ENCODE data around the gene TXNDC15.
"Not testable (repeated sequence)": the region's sequence is repeated elsewhere in the genome, so short reads cannot be mapped to it uniquely, and the experiment has no call there.

TXNDC15 gene

GRCh38 chr5:134873987-134874830, at the start of gene TXNDC15:
TXNDC15 (plus strand) TSS chr5:134874371; CDS start chr5:134874428, 57 bp downstream.
- DNase-seq = peak; percentile 94

- no peak for DNase-seq
Observed at GRCh38 chr5:134824681-134825080, 49.5 kb upstream of the TXNDC15 start.

- DNase-seq = no peak
Observed at GRCh38 chr5:134825212-134825611, 49.0 kb upstream of the TXNDC15 start.

DNA sequence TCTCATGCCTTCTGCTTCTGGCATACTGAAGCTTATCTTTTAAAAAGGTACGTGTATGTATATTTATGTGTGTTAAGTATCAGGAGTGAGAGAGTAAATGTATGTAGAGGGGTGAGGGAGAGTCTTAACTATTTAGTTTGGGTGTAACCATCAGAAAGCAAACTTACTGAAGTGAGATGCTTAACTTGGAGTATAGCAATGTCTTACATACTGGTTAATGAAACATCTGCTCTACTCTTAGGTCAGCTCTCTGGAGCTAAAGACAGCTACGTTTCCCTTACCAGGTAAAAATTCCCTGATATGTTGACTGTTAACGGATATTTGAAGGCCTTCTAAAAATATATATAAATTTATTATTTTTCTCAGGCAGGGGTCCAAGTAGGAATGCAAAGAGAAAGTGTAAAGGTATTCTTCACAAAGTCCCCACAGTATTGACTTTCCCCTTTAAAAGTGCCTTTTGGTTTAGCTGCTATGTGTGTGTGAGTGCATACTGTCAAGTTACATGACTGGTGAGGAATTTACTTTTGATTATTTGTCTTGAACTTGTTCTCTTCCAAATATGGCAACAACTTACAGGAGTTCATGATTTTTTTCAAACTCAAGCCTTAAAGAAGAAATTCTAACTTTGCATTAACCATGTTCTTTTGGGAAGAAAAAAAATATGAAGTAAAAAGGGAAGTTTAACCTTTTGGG, 40.7 kb upstream of the TXNDC15 start:
- no peak for DNase-seq

GRCh38 chr5:134835623-134836022, 38.5 kb upstream of the TXNDC15 start:
- no peak for DNase-seq

DNA sequence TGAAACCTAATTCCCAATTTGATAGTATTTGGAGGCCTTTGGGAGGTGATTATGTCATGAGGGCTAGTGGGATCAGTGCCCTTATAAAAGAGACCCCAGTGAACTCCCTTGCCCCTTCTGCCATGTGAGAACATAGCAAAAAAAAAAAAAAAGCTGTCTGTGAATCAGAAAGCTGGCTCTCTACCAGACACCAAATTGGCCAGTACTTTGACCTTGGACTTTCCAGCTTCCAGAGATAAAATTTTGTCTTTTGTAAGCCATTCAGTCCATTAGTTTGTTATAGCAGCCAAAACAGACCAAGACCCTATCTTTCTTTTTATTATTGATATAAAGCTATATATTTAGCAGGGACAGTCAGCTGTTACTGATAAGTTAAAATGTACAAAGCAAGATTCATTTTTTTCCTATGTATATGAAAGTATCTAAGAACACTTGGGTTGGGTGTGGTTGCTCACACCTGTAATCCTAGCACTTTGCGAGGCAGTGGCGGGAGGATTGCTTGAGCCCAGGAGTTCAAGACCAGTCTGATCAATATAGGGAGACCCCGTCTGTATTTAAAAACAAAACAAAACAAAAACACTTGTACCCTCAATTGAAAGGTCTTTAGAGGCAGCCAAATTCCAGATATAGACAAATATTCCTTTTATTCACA, 36.5 kb upstream of the TXNDC15 start:
- no peak for DNase-seq

- DNase-seq = not testable (repeated sequence)
Observed at GRCh38 chr5:134838361-134838760, 35.8 kb upstream of the TXNDC15 start.

GRCh38 chr5:134840811-134841210, 33.4 kb upstream of the TXNDC15 start:
- DNase-seq = no peak

- no peak for DNase-seq
Observed at GRCh38 chr5:134844252-134844651, 29.9 kb upstream of the TXNDC15 start.

DNA sequence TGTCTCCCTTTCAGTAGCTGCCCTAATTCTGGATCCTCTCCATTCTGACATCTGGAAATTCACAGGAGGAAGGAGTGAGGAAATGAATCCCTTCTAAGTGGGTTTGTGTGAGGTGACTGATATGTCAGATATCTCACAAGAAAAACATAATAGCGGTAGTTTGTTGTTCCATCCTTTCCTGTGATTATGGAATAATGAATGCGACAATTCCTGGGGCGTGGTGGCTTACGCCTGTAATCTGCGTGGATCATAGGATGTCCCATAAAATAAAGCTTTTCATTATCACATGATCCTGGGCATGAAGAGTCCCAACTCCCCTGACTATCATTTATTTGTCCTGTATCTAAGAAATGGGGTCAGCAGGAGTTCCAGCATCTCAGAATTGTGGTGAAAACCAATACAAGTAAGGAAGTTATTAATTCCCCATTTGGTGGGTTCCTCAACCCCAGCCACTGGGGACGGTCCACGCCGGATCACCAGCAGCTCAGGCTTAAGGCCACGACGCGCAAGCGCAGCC, 28.8 kb upstream of the TXNDC15 start:
- DNase-seq = no peak

DNA sequence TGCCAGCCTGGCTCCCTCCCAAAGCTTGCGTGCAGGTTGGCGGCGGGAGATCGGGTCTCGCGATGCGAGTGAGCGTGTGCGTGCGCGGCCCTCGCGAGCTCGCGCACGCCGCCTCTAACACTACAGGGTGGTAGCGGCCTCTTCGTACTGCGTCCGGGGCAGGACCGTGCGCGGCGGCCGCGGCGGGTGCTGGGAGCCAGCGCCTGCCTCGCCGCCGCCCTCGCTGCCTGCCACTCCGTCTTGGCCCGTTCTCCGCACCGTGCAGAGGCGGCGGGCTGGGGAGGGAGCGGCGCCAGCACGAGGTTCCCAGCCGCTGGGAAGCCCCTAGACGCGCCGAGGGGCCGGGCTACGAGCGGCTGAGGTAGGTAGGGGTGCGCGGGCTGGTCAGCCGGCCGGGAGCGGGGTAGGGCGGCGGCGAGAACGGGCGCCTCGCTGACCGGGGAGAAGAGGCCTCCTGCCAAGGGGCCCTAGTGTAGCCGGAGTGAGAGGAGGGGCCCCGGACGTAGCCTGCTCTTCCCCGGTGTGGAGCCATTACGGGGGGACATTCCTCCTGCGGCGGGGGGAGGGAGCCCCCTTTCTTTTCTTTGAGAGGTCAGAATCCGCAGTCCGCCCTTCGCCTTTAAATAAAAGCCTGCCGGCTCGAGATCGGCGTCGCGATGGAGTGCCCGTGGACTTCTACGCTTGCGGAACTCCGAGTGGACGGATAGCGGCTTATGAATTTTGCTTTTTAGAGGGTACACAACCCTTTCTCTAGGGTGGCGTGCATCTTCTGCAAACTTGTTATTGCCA, 28.1 kb upstream of the TXNDC15 start, which contains the start of gene C5orf24:
TSS of gene C5orf24 (plus strand) at position 117 of the 789 bp plus-strand sequence. CDS start 8,933 bp downstream, outside the sequence.
- peak; percentile 96 for DNase-seq

DNA sequence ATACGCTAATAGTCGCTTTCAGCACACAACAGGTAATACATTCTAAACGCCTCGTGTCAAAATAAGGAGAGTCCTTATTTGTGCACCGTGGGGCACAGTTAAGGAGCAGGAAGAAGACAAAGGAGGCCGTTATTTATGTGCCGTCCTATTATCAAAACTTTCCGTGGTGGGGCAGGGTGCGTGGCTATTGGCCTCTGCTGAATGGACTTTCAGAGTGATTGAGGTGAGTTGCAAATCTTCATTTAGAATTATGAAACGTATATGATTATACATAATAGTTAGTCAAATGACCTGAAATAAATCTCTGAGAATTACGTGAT, 27.6 kb upstream of the TXNDC15 start:
- no peak for DNase-seq

- DNase-seq = not testable (repeated sequence)
Observed at GRCh38 chr5:134849434-134849933, 24.7 kb upstream of the TXNDC15 start.

- no peak for DNase-seq
Observed at GRCh38 chr5:134851307-134851923, 22.8 kb upstream of the TXNDC15 start.

- DNase-seq = not testable (repeated sequence)
Observed at GRCh38 chr5:134856465-134856864, 17.7 kb upstream of the TXNDC15 start.

- no peak for DNase-seq
Observed at GRCh38 chr5:134857401-134857800, 16.8 kb upstream of the TXNDC15 start.

DNA sequence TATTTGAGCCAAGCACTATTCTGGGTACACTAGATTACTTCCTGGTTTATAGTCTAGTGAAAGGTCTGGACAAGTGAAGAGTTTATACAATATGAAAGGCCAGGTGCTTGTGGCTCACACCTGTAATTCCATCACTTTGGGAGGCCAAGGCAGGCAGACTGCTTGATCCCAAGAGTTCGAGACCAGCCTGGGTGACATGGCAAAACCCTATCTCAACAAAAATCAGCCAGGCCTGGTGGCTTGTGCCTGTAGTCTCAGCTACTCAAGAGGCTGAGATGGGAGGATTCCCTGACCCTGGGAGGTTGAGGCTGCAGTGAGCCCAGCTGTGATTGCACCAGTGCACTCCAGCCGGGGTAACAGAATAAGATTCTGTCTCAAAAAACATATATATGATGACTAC, 9.5 kb upstream of the TXNDC15 start:
- peak; percentile 48 for DNase-seq

DNA sequence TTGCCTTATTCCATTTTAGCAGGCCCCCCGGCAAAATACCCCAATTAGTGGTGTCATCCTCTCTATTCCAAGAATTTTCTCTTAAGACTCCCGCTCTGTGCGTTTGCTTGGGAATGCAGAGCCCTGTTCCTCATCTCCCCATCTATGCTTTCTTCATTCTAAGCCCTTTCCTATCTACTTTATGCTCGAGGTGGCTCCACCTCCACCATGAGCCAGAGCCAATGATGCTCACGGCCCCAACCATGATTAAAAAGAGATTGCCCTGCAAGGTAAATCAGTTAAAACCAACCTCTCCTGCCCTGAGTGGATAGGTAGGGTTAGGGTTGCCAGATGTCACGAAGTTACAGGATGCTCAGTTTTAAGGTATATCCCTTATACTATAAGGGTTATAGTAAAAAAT, 677 bp upstream of the TXNDC15 start:
- DNase-seq = no peak

DNA sequence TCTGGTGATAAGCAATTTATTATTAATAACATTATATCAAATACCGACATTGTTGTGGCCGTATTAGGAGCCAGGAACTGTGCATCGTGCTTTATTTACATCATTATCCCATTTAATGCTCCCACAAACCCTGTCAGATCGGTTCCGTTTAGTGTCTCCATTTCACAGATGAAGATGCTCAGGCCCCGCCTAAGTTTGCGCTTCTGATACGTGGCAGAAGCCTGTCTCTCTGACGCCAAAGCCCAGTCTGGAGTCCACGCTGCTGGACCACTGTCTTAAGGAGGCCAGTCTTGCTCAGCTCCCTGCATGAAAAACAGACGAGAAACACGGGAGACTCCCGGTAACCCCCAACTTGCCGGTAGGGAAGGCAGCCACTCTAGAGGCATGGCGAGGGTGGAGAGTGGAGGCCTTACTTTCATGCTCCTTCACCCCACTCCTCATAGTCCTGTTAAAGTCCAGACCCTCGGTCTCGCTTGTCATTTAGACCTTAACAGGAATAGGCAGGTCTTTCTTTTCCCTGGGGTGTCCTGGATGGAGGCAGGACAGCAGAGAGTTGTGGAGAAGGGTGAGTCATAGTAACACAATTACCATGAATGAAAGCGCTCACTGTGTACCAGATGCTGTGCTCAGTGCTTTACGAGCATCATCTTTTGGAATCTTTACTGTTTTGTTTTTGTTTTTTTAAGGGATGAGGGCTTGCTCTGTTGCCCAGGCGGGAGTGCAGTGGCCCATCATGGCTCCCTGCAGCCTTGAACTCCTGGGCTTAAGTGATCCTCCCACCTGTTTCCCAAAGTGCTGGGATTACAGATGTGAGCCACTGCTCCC, 872 bp downstream of the TXNDC15 start:
- peak; percentile 88 for DNase-seq

DNA sequence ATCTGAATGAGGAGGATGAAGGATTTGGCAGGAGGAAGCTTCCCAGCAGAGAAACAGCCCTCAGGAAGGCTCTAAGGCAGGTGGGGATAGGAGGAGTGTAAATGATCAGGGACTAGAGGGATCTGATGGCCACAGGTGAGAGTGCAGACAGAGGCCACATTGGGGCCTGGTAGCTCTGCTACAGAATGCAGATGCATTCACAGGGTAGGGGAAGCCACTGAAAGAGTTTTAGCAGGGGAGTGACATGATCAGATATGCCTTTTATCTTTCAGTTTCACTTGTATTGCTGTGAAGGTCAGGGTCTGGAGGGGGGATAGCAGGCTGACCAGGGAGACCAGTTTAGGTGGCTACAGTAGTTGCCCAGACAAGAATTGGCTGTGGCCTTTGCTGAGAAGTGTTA, 3.0 kb downstream of the TXNDC15 start:
- no peak for DNase-seq

DNA sequence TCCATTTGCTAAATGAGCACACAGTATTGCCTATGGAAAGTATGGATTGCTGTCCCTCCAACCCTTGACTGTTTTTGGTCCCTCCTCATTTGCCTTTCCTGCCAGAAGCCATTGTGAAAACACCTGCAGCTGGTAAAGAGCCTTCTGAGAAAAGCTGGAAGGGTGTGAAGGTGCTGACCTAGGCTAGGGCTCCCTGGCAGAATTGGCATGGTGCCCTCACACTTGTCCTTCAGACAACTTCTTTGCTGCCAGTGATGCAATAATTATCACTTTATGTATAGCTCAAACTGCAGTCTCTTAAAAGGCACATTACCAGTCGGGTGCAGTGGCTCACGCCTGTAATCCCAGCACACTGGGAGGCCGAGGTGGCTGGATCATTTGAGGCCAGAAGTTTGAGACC, 4.2 kb downstream of the TXNDC15 start:
- no peak for DNase-seq
